ENCODE data around the gene CCDC194. TPM values are rescaled to one million over a fixed set of nuclear protein-coding genes. Genes with fewer than 3 reads are reported as not detected.

The CCDC194 gene
- total and polyA plus RNA-seq, 12 donors: 0.49 to 5.6 (median 2.2) TPM; not detected in 2

DNA sequence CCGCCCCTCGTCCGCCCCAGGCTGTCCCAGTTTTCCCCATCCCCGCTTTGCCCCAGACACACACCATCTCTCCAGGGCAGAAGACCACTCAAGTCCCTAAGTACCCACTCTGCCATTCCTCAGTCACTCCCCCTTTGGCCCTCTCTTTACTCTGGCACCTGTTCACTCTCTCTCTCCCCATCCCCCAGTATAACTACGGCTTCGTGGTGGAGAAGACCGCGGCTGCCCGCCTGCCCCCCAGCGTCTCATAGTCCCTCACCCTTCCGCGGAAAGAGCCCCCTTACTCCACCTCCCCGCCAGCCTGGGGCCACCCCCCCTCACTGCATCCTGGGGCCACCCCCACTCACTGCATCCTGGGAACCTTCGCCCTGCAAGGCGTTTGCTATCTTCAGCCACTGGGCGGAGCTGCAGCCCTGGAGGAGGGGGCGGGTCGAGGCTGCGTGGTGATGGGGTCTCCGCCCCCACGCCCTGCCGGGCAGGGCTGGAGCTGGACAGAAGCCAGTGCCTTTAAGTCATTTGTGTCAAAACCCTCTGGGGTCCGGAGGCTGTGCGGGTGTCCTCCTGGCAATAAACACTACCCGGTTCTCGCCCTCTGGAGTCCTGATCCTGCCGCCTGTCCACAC lies 30.9 kb upstream of the CCDC194 start:
- Histone ChIP-seq H3K36me3 (replicated peaks in 1 of 2) (no peaks in the 10 kb centered on the region), H3K9me3 (replicated peaks in 1 of 3) (no peaks in the 10 kb centered on the region), H3K27ac (no peak overlapping the region), H3K4me3 (no peak overlapping the region), H3K27me3 (no peaks in the 10 kb centered on the region), H3K4me1 (replicated peaks in 1 of 2) (peaks cover 11% of the 10 kb centered on the region in 2 donors)
- intact Hi-C loops (cut with DNase I): no loop called here
- peak; percentile 58 to 70 (median 69) for DNase-seq
- 21 to 52% (median 24%) methylated on average over 7 to 27 of the region's 27 CpGs for WGBS, 4 donors
- TF ChIP-seq, protein P1, sequence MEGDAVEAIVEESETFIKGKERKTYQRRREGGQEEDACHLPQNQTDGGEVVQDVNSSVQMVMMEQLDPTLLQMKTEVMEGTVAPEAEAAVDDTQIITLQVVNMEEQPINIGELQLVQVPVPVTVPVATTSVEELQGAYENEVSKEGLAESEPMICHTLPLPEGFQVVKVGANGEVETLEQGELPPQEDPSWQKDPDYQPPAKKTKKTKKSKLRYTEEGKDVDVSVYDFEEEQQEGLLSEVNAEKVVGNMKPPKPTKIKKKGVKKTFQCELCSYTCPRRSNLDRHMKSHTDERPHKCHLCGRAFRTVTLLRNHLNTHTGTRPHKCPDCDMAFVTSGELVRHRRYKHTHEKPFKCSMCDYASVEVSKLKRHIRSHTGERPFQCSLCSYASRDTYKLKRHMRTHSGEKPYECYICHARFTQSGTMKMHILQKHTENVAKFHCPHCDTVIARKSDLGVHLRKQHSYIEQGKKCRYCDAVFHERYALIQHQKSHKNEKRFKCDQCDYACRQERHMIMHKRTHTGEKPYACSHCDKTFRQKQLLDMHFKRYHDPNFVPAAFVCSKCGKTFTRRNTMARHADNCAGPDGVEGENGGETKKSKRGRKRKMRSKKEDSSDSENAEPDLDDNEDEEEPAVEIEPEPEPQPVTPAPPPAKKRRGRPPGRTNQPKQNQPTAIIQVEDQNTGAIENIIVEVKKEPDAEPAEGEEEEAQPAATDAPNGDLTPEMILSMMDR (IDR thresholded peaks at IDR 0.05): peak; percentile 35 to 66 (median 52)
- no peak for TF ChIP-seq POLR2A (IDR thresholded peaks at IDR 0.05)

DNA sequence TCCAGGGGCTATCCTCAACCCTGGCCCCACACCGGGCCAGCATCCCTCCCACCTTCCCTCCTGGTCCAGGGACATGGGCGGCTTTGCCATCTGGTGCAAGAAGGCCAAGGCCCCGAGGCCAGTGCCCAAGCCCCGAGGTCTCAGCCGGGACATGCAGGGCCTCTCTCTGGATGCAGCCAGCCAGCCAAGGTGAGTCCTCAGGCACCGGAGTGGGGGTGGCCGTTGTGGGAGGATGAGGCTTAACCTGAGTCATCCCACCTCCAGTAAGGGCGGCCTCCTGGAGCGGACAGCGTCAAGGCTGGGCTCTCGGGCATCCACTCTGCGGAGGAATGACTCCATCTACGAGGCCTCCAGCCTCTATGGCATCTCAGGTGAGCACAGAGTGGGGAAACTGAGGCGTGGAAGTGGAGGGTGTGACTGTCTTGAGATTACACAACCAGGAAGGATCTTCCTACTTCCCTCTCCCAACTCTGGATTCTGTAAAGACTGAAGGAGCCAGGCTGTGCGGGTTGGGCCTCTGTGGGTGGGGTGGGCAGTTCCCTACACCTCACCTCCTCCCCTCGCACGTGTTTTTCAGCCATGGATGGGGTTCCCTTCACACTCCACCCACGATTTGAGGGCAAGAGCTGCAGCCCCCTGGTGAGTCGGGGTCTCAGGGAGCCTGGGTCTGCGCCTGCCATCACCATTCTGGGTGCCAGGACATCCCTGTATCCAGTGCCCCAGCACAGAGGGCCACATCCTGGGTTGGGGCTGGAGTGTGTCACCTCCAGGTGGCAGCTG lies 29.6 kb upstream of the CCDC194 start:
- H3K9me3 ChIP-seq (replicated peaks in 1 of 3): no peaks in the 10 kb centered on the region
- H3K27me3 ChIP-seq: no peaks in the 10 kb centered on the region
- no peak overlapping the region for H3K4me3 ChIP-seq
- no peak for TF ChIP-seq POLR2A (IDR thresholded peaks at IDR 0.05)
- peak in 2 of 7 donors; percentile 50 to 59 for DNase-seq
- intact Hi-C loops (cut with DNase I): no loop called here
- 62 to 77% (median 72%) methylated on average over 10 to 20 of the region's 20 CpGs for WGBS, 4 donors
- no peaks in the 10 kb centered on the region for H3K36me3 ChIP-seq (replicated peaks in 1 of 2)
- peaks cover 8 to 13% of the 10 kb centered on the region in 2 donors for H3K4me1 ChIP-seq (replicated peaks in 1 of 2)
- H3K27ac ChIP-seq: no peak overlapping the region

DNA sequence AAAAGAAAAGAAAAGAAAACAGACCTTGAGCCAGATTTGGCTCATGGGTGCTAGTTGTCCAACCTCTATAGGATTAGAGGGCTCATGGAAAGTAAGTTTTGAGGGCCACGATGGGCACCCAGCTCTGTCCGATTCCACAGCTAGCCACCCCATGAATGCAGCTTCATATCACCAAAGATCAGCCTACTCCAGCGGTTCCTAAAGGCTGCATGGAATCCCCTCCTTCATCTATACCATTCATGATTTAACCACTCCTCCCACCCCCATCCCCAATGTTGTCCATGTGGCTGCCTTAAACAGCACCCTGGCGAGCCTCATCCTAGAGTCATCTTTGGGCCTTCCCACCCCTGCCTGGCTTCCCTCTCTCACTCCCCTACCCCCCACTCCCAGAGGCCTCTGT lies 27.9 kb upstream of the CCDC194 start:
- Histone ChIP-seq H3K4me1 (replicated peaks in 1 of 2) (peaks cover 9 to 13% of the 10 kb centered on the region in 2 donors), H3K36me3 (replicated peaks in 1 of 2) (no peaks in the 10 kb centered on the region), H3K9me3 (replicated peaks in 1 of 3) (no peaks in the 10 kb centered on the region), H3K4me3 (no peak overlapping the region), H3K27me3 (no peaks in the 10 kb centered on the region), H3K27ac (no peak overlapping the region)
- no peak for DNase-seq
- intact Hi-C loops (cut with DNase I): no loop called here
- TF ChIP-seq, protein P1 (IDR thresholded peaks at IDR 0.05): no peak
- no peak for TF ChIP-seq POLR2A (IDR thresholded peaks at IDR 0.05)
- 94 to 100% (median 95%) methylated on average over 4 of the region's 4 CpGs for WGBS, 4 donors

DNA sequence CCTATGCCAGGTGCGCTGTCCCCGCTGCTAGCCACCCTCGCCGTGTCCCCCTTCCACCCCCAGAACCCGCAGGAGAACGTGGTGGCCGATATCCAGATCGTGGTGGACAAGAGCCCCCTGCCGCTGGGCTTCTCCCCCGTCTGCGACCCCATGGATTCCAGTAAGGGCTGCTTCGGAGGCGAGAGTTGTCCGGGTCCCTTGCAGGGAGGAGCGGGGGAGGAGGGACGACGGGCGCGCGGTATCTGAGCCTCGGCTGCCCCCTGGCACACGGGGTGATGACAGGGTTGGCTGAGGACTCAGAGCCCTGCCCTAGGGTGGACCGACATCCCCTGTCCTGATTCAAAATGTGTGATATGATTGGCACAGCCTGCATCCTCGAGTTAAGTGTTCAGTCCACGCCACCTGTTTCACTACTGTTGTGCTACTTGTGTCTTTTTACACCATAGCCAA lies 26.5 kb upstream of the CCDC194 start:
- intact Hi-C loops (cut with DNase I): no loop called here
- no peaks in the 10 kb centered on the region for H3K27me3 ChIP-seq
- 3 to 7% (median 5%) methylated on average over 8 to 25 of the region's 25 CpGs for WGBS, 4 donors
- no peaks in the 10 kb centered on the region for H3K9me3 ChIP-seq (replicated peaks in 1 of 3)
- DNase-seq: peak; percentile 67 to 74 (median 68)
- peak in 1 of 2 donors; percentile 40 for TF ChIP-seq POLR2A (IDR thresholded peaks at IDR 0.05)
- TF ChIP-seq, protein P1 (IDR thresholded peaks at IDR 0.05): peak in 2 of 6 experiments; percentile 21 to 37
- H3K27ac ChIP-seq: peak overlapping the region; percentile 56 to 91 (median 69)
- peak overlapping the region; percentile 9 to 95 (median 80) for H3K4me3 ChIP-seq
- H3K4me1 ChIP-seq (replicated peaks in 1 of 2): peaks cover 9 to 13% of the 10 kb centered on the region in 2 donors
- no peaks in the 10 kb centered on the region for H3K36me3 ChIP-seq (replicated peaks in 1 of 2)
